GM20000 (cell line): ENCODE results near the gene CIC.

Experiments
- DNase-seq: peaks from one replicate; pipeline ENCODE4 v3.0.0; 2012; ENCODE audit warnings: low spot score
- TF ChIP-seq, protein P1 (sequence below): IDR thresholded peaks from 2 replicates; pipeline ENCODE4 v1.5.1; 2012; ENCODE audit warnings: mild to moderate bottlenecking, control low read depth; ENCODE audit errors: extremely low read depth, missing control alignments

CIC gene

GRCh38 chr19:42268704-42269477 lies at the start of gene CIC:
Gene CIC (plus strand): TSS chr19:42269252. CDS start chr19:42271784, 2,532 bp downstream.
- TF ChIP-seq, protein P1, sequence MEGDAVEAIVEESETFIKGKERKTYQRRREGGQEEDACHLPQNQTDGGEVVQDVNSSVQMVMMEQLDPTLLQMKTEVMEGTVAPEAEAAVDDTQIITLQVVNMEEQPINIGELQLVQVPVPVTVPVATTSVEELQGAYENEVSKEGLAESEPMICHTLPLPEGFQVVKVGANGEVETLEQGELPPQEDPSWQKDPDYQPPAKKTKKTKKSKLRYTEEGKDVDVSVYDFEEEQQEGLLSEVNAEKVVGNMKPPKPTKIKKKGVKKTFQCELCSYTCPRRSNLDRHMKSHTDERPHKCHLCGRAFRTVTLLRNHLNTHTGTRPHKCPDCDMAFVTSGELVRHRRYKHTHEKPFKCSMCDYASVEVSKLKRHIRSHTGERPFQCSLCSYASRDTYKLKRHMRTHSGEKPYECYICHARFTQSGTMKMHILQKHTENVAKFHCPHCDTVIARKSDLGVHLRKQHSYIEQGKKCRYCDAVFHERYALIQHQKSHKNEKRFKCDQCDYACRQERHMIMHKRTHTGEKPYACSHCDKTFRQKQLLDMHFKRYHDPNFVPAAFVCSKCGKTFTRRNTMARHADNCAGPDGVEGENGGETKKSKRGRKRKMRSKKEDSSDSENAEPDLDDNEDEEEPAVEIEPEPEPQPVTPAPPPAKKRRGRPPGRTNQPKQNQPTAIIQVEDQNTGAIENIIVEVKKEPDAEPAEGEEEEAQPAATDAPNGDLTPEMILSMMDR: no peak

GRCh38 chr19:42219812-42220750 lies 49.0 kb upstream of the CIC start, which contains the start of gene ZNF526:
Gene ZNF526 (plus strand): TSS chr19:42220312. CDS start chr19:42224404, 4,092 bp downstream.
- peak; percentile 99 for DNase-seq
- TF ChIP-seq, protein P1: no peak

More at GRCh38 chr19:42268704-42269477, at the start of gene CIC:
- peak; percentile 97 for DNase-seq

- no peak for DNase-seq
- TF ChIP-seq, protein P1: no peak
Observed at GRCh38 chr19:42220751-42221097, 48.3 kb upstream of the CIC start.

GRCh38 chr19:42224940-42225717 lies 43.9 kb upstream of the CIC start:
- TF ChIP-seq, protein P1: no peak

DNA sequence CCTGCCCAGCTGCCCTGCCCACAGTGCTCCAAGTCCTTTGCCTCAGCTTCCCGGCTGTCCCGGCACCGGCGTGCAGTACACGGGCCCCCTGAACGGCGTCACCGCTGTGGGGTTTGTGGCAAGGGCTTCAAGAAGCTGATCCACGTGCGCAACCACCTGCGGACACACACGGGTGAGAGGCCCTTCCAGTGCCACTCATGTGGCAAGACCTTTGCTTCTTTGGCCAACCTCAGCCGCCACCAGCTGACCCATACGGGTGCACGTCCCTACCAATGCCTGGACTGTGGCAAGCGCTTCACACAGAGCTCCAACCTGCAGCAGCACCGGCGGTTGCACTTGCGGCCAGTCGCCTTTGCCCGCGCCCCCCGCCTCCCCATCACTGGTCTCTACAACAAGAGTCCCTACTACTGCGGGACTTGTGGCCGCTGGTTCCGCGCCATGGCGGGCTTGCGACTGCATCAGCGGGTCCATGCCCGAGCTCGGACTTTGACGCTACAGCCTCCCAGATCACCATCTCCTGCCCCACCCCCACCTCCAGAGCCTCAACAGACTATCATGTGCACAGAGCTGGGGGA lies 43.2 kb upstream of the CIC start:
- TF ChIP-seq, protein P1: no peak

More at GRCh38 chr19:42224940-42225717, 43.9 kb upstream of the CIC start:
- no peak for DNase-seq

DNA sequence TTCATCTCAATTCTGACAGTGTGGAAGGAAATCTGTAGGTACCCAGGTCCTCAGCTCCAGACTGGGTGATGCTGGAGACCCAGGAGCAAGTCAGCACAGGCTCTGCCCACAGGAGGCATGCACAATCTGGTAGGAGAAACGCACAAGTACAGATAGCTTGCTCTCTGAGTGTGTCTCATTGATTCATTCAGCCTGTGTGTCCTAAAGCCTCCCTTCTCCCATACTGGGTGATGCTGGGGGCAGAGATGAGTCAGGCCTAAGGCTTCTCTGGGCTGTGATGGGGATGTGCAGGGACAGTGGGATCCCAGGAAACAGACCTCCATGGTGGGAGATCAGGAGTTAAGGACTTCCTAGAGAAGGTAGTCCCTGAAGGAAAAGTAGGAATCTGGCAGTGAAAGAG lies 42.2 kb upstream of the CIC start:
- DNase-seq: no peak
- TF ChIP-seq, protein P1: no peak

More for the DNA sequence above, 43.2 kb upstream of the CIC start:
- no peak for DNase-seq
